Lower leg skin (tissue), 3 donors: ENCODE measurements around the gene ATP9A.

ENCODE experiments used
- CTCF ChIP-seq, 3 donors: fragments of 450-650 bp; IDR thresholded peaks; one replicate each; pipeline ENCODE4 v1.5.1; 2016; ENCODE audit warnings: antibody characterized with exemption in 3 of 3, mild to moderate bottlenecking in 3 of 3, moderate library complexity in 2 of 3
- POLR2A ChIP-seq, 2 donors: fragments of 450-650 bp; IDR thresholded peaks; one replicate each; pipeline ENCODE4 v1.6.1; 2016 to 2017; ENCODE audit warnings: antibody characterized with exemption in 2 of 2, mild to moderate bottlenecking in 1 of 2, moderate library complexity in 1 of 2

GRCh38 chr20:51712501-51713212 lies 55.5 kb downstream of the ATP9A start:
- TF ChIP-seq CTCF (IDR thresholded peaks at IDR 0.05) (no peak), POLR2A (IDR thresholded peaks at IDR 0.05) (no peak)
